Stimulated activated CD8-positive, alpha-beta memory T cell treated with anti-CD3 and anti-CD28 coated beads, Interleukin-12 subunit alpha, Interleukin-12 subunit beta, amount 100 ng/mL, for 4 hours (primary cell): ENCODE results near the gene TNRC6B.

Experiments
- DNase-seq: peaks from one replicate; pipeline ENCODE4 v3.0.0-alpha.2; 2020; ENCODE audit warnings: low read depth

The TNRC6B gene

GRCh38 chr22:40326905-40327735, 149.4 kb downstream of the TNRC6B start:
- no peak for DNase-seq

- DNase-seq = no peak
Measured at GRCh38 chr22:40328546-40329456, 151.1 kb downstream of the TNRC6B start.

- no peak for DNase-seq
Measured at GRCh38 chr22:40329466-40329865, 151.7 kb downstream of the TNRC6B start.

GRCh38 chr22:40330086-40330485, 152.4 kb downstream of the TNRC6B start:
- DNase-seq = no peak

GRCh38 chr22:40330615-40331014, 152.9 kb downstream of the TNRC6B start:
- no peak for DNase-seq

GRCh38 chr22:40331706-40332105, 154.0 kb downstream of the TNRC6B start:
- DNase-seq = no peak

GRCh38 chr22:40332319-40332781, 154.6 kb downstream of the TNRC6B start:
- DNase-seq = no peak

GRCh38 chr22:40334060-40334459, 156.3 kb downstream of the TNRC6B start:
- DNase-seq = no peak

GRCh38 chr22:40334899-40335298, 157.2 kb downstream of the TNRC6B start:
- no peak for DNase-seq

- DNase-seq = no peak
Measured at GRCh38 chr22:40335358-40335757, 157.6 kb downstream of the TNRC6B start.

- no peak for DNase-seq
Measured at GRCh38 chr22:40340044-40340443, 162.3 kb downstream of the TNRC6B start.

- DNase-seq = no peak
Measured at GRCh38 chr22:40341604-40342003, 163.9 kb downstream of the TNRC6B start.

GRCh38 chr22:40342521-40342920, 164.8 kb downstream of the TNRC6B start:
- DNase-seq = no peak

- DNase-seq = no peak
Measured at GRCh38 chr22:40345271-40345670, 167.5 kb downstream of the TNRC6B start.

GRCh38 chr22:40345815-40346184, 168.1 kb downstream of the TNRC6B start:
- peak; percentile 30 for DNase-seq

- peak; percentile 74 for DNase-seq
Measured at GRCh38 chr22:40346185-40347118, 168.7 kb downstream of the TNRC6B start, which contains the start of gene ADSL. Gene ADSL (plus strand): TSS chr22:40346500. CDS start chr22:40346559, 59 bp downstream.

- DNase-seq = no peak
Measured at GRCh38 chr22:40347300-40347699, 169.6 kb downstream of the TNRC6B start.

- DNase-seq = peak; percentile 34
Measured at GRCh38 chr22:40348025-40348658, 170.4 kb downstream of the TNRC6B start.

- no peak for DNase-seq
Measured at GRCh38 chr22:40352763-40353162, 175.0 kb downstream of the TNRC6B start.

GRCh38 chr22:40361100-40361499, 183.4 kb downstream of the TNRC6B start:
- no peak for DNase-seq

GRCh38 chr22:40363059-40363458, 185.3 kb downstream of the TNRC6B start:
- no peak for DNase-seq
